ENCODE data around the gene BMP8A.
"Not testable (repeated sequence)": the region's sequence is repeated elsewhere in the genome, so short reads cannot be mapped to it uniquely, and the experiment has no call there.

Gene BMP8A, protein sequence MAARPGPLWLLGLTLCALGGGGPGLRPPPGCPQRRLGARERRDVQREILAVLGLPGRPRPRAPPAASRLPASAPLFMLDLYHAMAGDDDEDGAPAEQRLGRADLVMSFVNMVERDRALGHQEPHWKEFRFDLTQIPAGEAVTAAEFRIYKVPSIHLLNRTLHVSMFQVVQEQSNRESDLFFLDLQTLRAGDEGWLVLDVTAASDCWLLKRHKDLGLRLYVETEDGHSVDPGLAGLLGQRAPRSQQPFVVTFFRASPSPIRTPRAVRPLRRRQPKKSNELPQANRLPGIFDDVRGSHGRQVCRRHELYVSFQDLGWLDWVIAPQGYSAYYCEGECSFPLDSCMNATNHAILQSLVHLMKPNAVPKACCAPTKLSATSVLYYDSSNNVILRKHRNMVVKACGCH

DNA sequence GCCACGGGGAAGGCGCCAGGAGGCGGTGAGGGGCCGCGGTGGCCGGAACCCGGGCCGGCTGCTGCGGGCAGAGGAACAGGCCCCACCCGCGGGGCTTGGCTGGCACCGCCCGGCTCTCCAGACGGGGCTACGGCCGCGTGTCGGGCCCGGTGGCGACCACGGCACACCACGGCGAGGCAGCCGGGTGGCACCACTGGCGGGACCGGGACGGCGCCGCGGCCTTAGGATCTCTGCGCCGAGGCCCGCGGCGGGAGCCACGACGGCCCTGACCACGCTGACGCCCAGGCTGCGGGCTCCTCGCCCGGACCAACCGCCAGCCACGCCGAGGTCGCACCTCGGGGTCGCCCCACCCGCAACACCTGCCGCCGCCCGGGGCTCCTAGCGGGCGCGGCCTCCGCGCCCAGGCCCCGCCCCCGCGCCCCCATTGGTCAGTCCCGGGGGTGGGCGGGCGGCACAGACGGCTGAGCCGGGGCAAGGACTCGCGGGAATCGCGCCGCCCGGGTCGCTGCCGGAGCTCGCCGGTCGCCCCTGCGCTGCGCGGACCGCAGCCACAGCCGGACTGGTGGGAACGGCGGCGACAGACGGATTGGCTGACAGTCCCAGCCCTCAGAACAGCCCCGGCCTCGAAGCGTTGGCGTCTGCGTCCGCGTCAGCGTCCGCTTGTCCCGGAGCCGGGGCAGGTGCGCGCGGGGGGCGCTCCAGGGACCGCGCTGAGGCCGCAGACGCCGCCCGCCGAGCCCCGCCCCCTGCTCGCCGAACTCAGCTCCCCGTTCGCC lies at the start of gene BMP8A:
TSS of gene BMP8A (plus strand) at position 491 of the 776 bp plus-strand sequence. CDS start 356 bp downstream, outside the sequence.
- no peaks in the 10 kb centered on the region for H3K27me3 ChIP-seq (replicated peaks; ENCODE audit: control insufficient read depth, insufficient read depth, low read length)
- H3K4me3 ChIP-seq (replicated peaks; ENCODE audit: low read depth, low read length), result peak within 1 kb of the TSS; percentile 61
- peak; percentile 84 for DNase-seq (ENCODE audit: extremely low read depth, insufficient read length)
- TF ChIP-seq, protein P1, sequence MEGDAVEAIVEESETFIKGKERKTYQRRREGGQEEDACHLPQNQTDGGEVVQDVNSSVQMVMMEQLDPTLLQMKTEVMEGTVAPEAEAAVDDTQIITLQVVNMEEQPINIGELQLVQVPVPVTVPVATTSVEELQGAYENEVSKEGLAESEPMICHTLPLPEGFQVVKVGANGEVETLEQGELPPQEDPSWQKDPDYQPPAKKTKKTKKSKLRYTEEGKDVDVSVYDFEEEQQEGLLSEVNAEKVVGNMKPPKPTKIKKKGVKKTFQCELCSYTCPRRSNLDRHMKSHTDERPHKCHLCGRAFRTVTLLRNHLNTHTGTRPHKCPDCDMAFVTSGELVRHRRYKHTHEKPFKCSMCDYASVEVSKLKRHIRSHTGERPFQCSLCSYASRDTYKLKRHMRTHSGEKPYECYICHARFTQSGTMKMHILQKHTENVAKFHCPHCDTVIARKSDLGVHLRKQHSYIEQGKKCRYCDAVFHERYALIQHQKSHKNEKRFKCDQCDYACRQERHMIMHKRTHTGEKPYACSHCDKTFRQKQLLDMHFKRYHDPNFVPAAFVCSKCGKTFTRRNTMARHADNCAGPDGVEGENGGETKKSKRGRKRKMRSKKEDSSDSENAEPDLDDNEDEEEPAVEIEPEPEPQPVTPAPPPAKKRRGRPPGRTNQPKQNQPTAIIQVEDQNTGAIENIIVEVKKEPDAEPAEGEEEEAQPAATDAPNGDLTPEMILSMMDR (IDR thresholded peaks at IDR 0.05; ENCODE audit: insufficient read depth, low read length, poor library complexity, severe bottlenecking), result no peak
- H3K36me3 ChIP-seq (ENCODE audit: control insufficient read depth, insufficient read depth, low read length), result peaks cover 3% of the 10 kb centered on the region; the same call in 1 of the 2 replicates

DNA sequence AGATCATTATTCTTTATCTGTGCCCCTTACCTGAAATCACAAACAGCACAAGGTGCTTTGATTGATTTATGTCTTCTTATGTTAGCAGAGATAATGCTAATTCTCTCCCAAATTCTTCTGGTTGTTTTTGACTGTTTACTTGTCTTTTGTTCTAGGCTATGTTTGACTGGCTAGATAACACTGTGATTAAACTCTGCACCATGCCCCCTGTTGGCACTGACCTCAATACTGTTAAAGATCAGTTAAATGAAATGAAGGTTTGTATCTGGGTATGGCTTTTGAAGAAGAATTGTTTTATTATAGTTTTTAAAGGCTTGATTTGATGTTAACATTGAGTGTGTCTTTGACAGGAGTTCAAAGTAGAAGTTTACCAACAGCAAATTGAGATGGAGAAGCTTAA lies 49.6 kb upstream of the BMP8A start:
- Histone ChIP-seq H3K4me3 (replicated peaks; ENCODE audit: low read depth, low read length) (no peak overlapping the region), H3K36me3 (ENCODE audit: control insufficient read depth, insufficient read depth, low read length) (peaks cover 19% of the 10 kb centered on the region), H3K27me3 (replicated peaks; ENCODE audit: control insufficient read depth, insufficient read depth, low read length) (no peaks in the 10 kb centered on the region)
- TF ChIP-seq, protein P1 (IDR thresholded peaks at IDR 0.05; ENCODE audit: insufficient read depth, low read length, poor library complexity, severe bottlenecking), result no peak
- DNase-seq (ENCODE audit: extremely low read depth, insufficient read length), result no peak

DNA sequence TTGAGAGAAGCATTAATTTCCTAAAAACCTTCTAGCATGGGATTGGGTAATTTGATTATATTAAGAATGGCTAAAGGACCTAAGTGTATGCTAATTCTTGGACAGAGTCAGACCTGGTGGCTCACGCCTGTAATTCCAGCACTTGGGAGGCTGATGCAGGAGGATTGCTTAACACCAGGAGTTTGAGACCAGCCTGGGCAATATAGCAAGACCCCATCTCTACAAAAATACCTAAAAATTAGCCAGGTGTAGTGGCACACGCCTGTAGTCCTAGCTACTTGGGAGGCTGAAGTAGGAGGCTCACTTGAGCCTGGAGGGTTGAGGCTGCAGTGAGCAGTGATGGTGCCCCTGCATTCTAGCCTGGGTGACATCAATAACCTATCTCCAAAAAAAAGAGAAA lies 45.9 kb upstream of the BMP8A start:
- DNase-seq (ENCODE audit: extremely low read depth, insufficient read length), result no peak
- Histone ChIP-seq H3K4me3 (replicated peaks; ENCODE audit: low read depth, low read length) (no peak overlapping the region), H3K27me3 (replicated peaks; ENCODE audit: control insufficient read depth, insufficient read depth, low read length) (no peaks in the 10 kb centered on the region), H3K36me3 (ENCODE audit: control insufficient read depth, insufficient read depth, low read length) (peaks cover 12% of the 10 kb centered on the region)
- TF ChIP-seq, protein P1 (IDR thresholded peaks at IDR 0.05; ENCODE audit: insufficient read depth, low read length, poor library complexity, severe bottlenecking), result no peak

DNA sequence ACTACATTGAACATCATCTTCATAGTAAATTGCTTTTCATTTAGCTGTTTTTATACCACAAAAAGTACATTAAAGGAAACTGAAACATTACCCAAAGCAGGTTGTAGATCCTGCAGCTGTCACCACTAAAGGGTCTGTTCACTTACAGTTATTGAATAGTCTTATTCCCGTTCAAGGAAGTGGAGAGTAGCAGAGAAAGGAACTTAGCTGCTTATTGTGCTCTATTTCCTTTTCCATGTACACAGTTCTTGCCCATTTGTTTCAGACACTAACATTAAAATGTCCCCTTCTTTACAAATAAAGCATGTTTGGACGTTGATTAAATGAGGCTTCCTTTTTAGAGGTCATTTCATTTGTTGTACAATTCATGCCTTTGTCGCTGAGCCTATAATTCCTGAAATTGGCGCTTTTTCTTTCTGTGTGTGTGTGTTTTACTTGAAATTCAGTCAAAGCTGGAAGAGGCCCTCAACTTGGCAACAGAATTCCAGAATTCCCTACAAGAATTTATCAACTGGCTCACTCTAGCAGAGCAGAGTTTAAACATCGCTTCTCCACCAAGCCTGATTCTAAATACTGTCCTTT lies 44.4 kb upstream of the BMP8A start:
- TF ChIP-seq, protein P1 (IDR thresholded peaks at IDR 0.05; ENCODE audit: insufficient read depth, low read length, poor library complexity, severe bottlenecking), result no peak
- Histone ChIP-seq H3K4me3 (replicated peaks; ENCODE audit: low read depth, low read length) (no peak overlapping the region), H3K36me3 (ENCODE audit: control insufficient read depth, insufficient read depth, low read length) (peaks cover 15% of the 10 kb centered on the region), H3K27me3 (replicated peaks; ENCODE audit: control insufficient read depth, insufficient read depth, low read length) (no peaks in the 10 kb centered on the region)
- no peak for DNase-seq (ENCODE audit: extremely low read depth, insufficient read length)

DNA sequence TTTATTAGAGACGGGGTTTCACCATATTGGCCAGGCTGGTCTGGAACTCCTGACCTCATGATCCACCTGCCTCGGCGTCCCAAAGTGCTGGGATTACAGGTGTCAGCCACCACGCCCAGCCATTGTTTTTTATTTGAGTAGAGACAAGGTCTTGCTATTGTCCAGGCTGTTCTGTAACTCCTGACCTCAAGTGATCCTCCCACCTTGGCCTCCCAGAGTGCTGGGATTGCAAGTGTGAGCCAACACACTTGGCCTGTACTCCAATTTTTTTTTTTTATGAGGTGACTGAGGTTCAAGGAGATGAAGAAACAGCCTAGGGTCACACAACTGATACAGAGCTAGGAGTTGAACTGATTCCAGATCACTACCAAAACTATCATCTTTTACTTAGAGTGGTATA lies 41.4 kb upstream of the BMP8A start:
- H3K27me3 ChIP-seq (replicated peaks; ENCODE audit: control insufficient read depth, insufficient read depth, low read length); DNase-seq (ENCODE audit: extremely low read depth, insufficient read length); H3K4me3 ChIP-seq (replicated peaks; ENCODE audit: low read depth, low read length): not testable (repeated sequence)
- peaks cover 18% of the 10 kb centered on the region for H3K36me3 ChIP-seq (ENCODE audit: control insufficient read depth, insufficient read depth, low read length)
